ENCODE data around the gene PAX5. TPM values are rescaled to one million over a fixed set of nuclear protein-coding genes. Genes with fewer than 3 reads are reported as not detected.

PAX5 gene
- total and polyA plus RNA-seq, 2 donors (not counting 1 experiment from before 2014, with no cell fraction given), result not detected

GRCh38 chr9:36891341-36891811 lies 142.7 kb downstream of the PAX5 start:
- H3K4me3 ChIP-seq (replicated peaks in 1 of 4; ENCODE audit: control extremely low read depth in 1 of 4, insufficient read depth in 1 of 4, low read depth in 3 of 4, low read length in 4 of 4), result no peak overlapping the region
- H3K79me2 ChIP-seq (ENCODE audit: control insufficient read depth, insufficient read depth, low read length), result no peaks in the 10 kb centered on the region
- no peak overlapping the region for H2AFZ ChIP-seq (ENCODE audit: low read length)
- H3K36me3 ChIP-seq (ENCODE audit: control insufficient read depth, insufficient read depth, low read length), result no peaks in the 10 kb centered on the region
- H3K4me1 ChIP-seq (ENCODE audit: control insufficient read depth, extremely low read depth, insufficient read depth, low read length), result no peaks in the 10 kb centered on the region
- H3K9ac ChIP-seq (ENCODE audit: insufficient read depth, low read length), result no peak overlapping the region
- no peaks in the 10 kb centered on the region for H4K20me1 ChIP-seq (ENCODE audit: control insufficient read depth, extremely low read depth, insufficient read depth, low read length)
- no peak overlapping the region for H3K27ac ChIP-seq (ENCODE audit: insufficient read depth, low read length)
- H3K4me2 ChIP-seq (ENCODE audit: extremely low read depth, insufficient read depth, low read length), result no peak overlapping the region
- H3K9me3 ChIP-seq (ENCODE audit: control insufficient read depth, insufficient read depth, low read depth, low read length), result no peaks in the 10 kb centered on the region
- no peak for TF ChIP-seq CTCF (conservative IDR thresholded peaks at IDR 0.05 in 1 of 2, IDR thresholded peaks at IDR 0.05 in 1 of 2; ENCODE audit: low read depth in 1 of 2, low read length in 2 of 2)
- TF ChIP-seq EZH2 (IDR thresholded peaks at IDR 0.05; ENCODE audit: low read length, missing control alignments), result no peak
- no peak for DNase-seq (ENCODE audit: low read depth in 2 of 2)
- H3K27me3 ChIP-seq (ENCODE audit: control insufficient read depth, insufficient read depth, low read length), result peaks cover 13% of the 10 kb centered on the region

GRCh38 chr9:36889844-36890243 lies 144.2 kb downstream of the PAX5 start:
- H3K27ac ChIP-seq (ENCODE audit: insufficient read depth, low read length), result no peak overlapping the region
- H3K4me3 ChIP-seq (replicated peaks in 1 of 4; ENCODE audit: control extremely low read depth in 1 of 4, insufficient read depth in 1 of 4, low read depth in 3 of 4, low read length in 4 of 4), result no peak overlapping the region
- no peak overlapping the region for H2AFZ ChIP-seq (ENCODE audit: low read length)
- H3K9ac ChIP-seq (ENCODE audit: insufficient read depth, low read length), result no peak overlapping the region
- peaks cover 13% of the 10 kb centered on the region for H3K27me3 ChIP-seq (ENCODE audit: control insufficient read depth, insufficient read depth, low read length)
- no peaks in the 10 kb centered on the region for H3K9me3 ChIP-seq (ENCODE audit: control insufficient read depth, insufficient read depth, low read depth, low read length)
- no peak overlapping the region for H3K4me2 ChIP-seq (ENCODE audit: extremely low read depth, insufficient read depth, low read length)
- H3K36me3 ChIP-seq (ENCODE audit: control insufficient read depth, insufficient read depth, low read length), result no peaks in the 10 kb centered on the region
- TF ChIP-seq CTCF (conservative IDR thresholded peaks at IDR 0.05 in 1 of 2, IDR thresholded peaks at IDR 0.05 in 1 of 2; ENCODE audit: low read depth in 1 of 2, low read length in 2 of 2) (no peak), EZH2 (IDR thresholded peaks at IDR 0.05; ENCODE audit: low read length, missing control alignments) (no peak)
- H4K20me1 ChIP-seq (ENCODE audit: control insufficient read depth, extremely low read depth, insufficient read depth, low read length), result no peaks in the 10 kb centered on the region
- no peaks in the 10 kb centered on the region for H3K79me2 ChIP-seq (ENCODE audit: control insufficient read depth, insufficient read depth, low read length)
- no peak for DNase-seq (ENCODE audit: low read depth in 2 of 2)
- no peaks in the 10 kb centered on the region for H3K4me1 ChIP-seq (ENCODE audit: control insufficient read depth, extremely low read depth, insufficient read depth, low read length)

- no peaks in the 10 kb centered on the region for H3K79me2 ChIP-seq (ENCODE audit: control insufficient read depth, insufficient read depth, low read length)
- no peaks in the 10 kb centered on the region for H4K20me1 ChIP-seq (ENCODE audit: control insufficient read depth, extremely low read depth, insufficient read depth, low read length)
- H3K9ac ChIP-seq (ENCODE audit: insufficient read depth, low read length), result no peak overlapping the region
- no peak overlapping the region for H2AFZ ChIP-seq (ENCODE audit: low read length)
- no peaks in the 10 kb centered on the region for H3K9me3 ChIP-seq (ENCODE audit: control insufficient read depth, insufficient read depth, low read depth, low read length)
- no peaks in the 10 kb centered on the region for H3K4me1 ChIP-seq (ENCODE audit: control insufficient read depth, extremely low read depth, insufficient read depth, low read length)
- no peak overlapping the region for H3K4me3 ChIP-seq (replicated peaks in 1 of 4; ENCODE audit: control extremely low read depth in 1 of 4, insufficient read depth in 1 of 4, low read depth in 3 of 4, low read length in 4 of 4)
- H3K27me3 ChIP-seq (ENCODE audit: control insufficient read depth, insufficient read depth, low read length), result peaks cover 8% of the 10 kb centered on the region
- H3K4me2 ChIP-seq (ENCODE audit: extremely low read depth, insufficient read depth, low read length), result no peak overlapping the region
- no peak overlapping the region for H3K27ac ChIP-seq (ENCODE audit: insufficient read depth, low read length)
- H3K36me3 ChIP-seq (ENCODE audit: control insufficient read depth, insufficient read depth, low read length), result no peaks in the 10 kb centered on the region
- no peak for DNase-seq (ENCODE audit: low read depth in 2 of 2)
- TF ChIP-seq EZH2 (IDR thresholded peaks at IDR 0.05; ENCODE audit: low read length, missing control alignments) (no peak), CTCF (conservative IDR thresholded peaks at IDR 0.05 in 1 of 2, IDR thresholded peaks at IDR 0.05 in 1 of 2; ENCODE audit: low read depth in 1 of 2, low read length in 2 of 2) (no peak)
Measured at GRCh38 chr9:36888551-36888950, 145.5 kb downstream of the PAX5 start.
